Hepatocyte (in vitro differentiated cells): Measurements from ENCODE around the gene MEI4.
"Not testable (repeated sequence)": the region's sequence is repeated elsewhere in the genome, so short reads cannot be mapped to it uniquely, and the experiment has no call there.

Source experiments
- EZH2 ChIP-seq: fragments of 200-600 bp; sonication (generic); IDR thresholded peaks from 2 replicates; pipeline ENCODE4 v1.6.1; 2016; ENCODE audit warnings: antibody characterized with exemption, mild to moderate bottlenecking, borderline replicate concordance
- EZH2phosphoT487 ChIP-seq: fragments of 200-600 bp; sonication (generic); IDR thresholded peaks from one replicate; pipeline ENCODE4 v1.6.1; 2018; ENCODE audit warnings: antibody characterized with exemption, mild to moderate bottlenecking, low read depth, moderate library complexity; ENCODE audit not compliant: unreplicated experiment, severe bottlenecking
- TF ChIP-seq, protein P1 (sequence below): fragments of 200-600 bp; sonication (generic); IDR thresholded peaks from 2 replicates; pipeline ENCODE4 v1.5.1; 2016; ENCODE audit warnings: antibody characterized with exemption, mild to moderate bottlenecking; ENCODE audit not compliant: poor library complexity

DNA sequence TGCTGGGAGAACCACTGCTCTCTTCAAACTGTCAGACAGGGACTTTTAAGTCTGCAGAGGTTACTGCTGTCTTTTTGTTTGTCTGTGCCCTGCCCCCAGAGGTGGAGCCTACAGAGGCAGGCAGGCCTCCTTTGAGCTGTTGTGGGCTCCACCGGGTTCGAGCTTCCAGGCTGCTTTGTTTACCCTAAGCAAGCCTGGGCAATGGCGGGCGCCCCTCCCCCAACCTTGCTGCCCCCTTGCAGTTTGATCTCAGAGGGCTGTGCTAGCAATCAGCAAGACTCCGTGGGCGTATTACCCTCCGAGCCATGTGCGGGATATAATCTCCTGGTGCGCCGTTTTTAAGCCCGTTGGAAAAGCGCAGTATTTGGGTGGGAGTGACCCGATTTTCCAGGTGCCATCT is 83.2 kb downstream of the MEI4 start:
- TF ChIP-seq, protein P1, sequence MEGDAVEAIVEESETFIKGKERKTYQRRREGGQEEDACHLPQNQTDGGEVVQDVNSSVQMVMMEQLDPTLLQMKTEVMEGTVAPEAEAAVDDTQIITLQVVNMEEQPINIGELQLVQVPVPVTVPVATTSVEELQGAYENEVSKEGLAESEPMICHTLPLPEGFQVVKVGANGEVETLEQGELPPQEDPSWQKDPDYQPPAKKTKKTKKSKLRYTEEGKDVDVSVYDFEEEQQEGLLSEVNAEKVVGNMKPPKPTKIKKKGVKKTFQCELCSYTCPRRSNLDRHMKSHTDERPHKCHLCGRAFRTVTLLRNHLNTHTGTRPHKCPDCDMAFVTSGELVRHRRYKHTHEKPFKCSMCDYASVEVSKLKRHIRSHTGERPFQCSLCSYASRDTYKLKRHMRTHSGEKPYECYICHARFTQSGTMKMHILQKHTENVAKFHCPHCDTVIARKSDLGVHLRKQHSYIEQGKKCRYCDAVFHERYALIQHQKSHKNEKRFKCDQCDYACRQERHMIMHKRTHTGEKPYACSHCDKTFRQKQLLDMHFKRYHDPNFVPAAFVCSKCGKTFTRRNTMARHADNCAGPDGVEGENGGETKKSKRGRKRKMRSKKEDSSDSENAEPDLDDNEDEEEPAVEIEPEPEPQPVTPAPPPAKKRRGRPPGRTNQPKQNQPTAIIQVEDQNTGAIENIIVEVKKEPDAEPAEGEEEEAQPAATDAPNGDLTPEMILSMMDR, result not testable (repeated sequence)
- not testable (repeated sequence) for TF ChIP-seq EZH2phosphoT487, EZH2
